Right hindlimb (tissue), 1 donor: ENCODE results near the gene SHFL.

ENCODE experiments used
- DNase-seq: peaks from one replicate; pipeline ENCODE4 v3.0.0-alpha.2; 2018

Gene SHFL

GRCh38 chr19:10110076-10110971, 24.2 kb downstream of the SHFL start:
- DNase-seq = peak; percentile 28

- no peak for DNase-seq
Observed at GRCh38 chr19:10110972-10111317, 24.8 kb downstream of the SHFL start.

- DNase-seq = peak; percentile 26
Observed at GRCh38 chr19:10111405-10111811, 25.3 kb downstream of the SHFL start, which contains the start of gene P2RY11. TSS of gene P2RY11 (plus strand) at chr19:10111693. CDS start at chr19:10111722, 29 bp downstream.

- peak; percentile 28 for DNase-seq
Observed at GRCh38 chr19:10112037-10112761, 26.1 kb downstream of the SHFL start.

GRCh38 chr19:10112895-10113591, 26.9 kb downstream of the SHFL start:
- peak; percentile 59 for DNase-seq

GRCh38 chr19:10113592-10113963, 27.5 kb downstream of the SHFL start:
- DNase-seq = peak; percentile 35

- peak; percentile 36 for DNase-seq
Observed at GRCh38 chr19:10113964-10114650, 28.0 kb downstream of the SHFL start.

GRCh38 chr19:10114651-10115391, 28.7 kb downstream of the SHFL start:
- DNase-seq = peak; percentile 36

- DNase-seq = peak; percentile 31
Observed at GRCh38 chr19:10115392-10116084, 29.4 kb downstream of the SHFL start.

- DNase-seq = peak; percentile 28
Observed at GRCh38 chr19:10116085-10116865, 30.2 kb downstream of the SHFL start.

GRCh38 chr19:10116866-10117616, 30.9 kb downstream of the SHFL start:
- DNase-seq = peak; percentile 17

GRCh38 chr19:10118960-10119359, 32.8 kb downstream of the SHFL start:
- DNase-seq = no peak

GRCh38 chr19:10120538-10121189, 34.5 kb downstream of the SHFL start:
- DNase-seq = peak; percentile 36

GRCh38 chr19:10122045-10122444, 35.9 kb downstream of the SHFL start:
- DNase-seq = peak; percentile 19

GRCh38 chr19:10124429-10124828, 38.3 kb downstream of the SHFL start:
- DNase-seq = no peak

GRCh38 chr19:10126213-10126639, 40.1 kb downstream of the SHFL start:
- DNase-seq = no peak

- DNase-seq = no peak
Observed at GRCh38 chr19:10132905-10133304, 46.8 kb downstream of the SHFL start.

- DNase-seq = no peak
Observed at GRCh38 chr19:10133596-10133995, 47.5 kb downstream of the SHFL start.

- DNase-seq = no peak
Observed at GRCh38 chr19:10134040-10134439, 47.9 kb downstream of the SHFL start.
